Gastroesophageal sphincter (tissue), 4 donors: Measurements from ENCODE around the gene ADAR. TPM values are rescaled to one million over a fixed set of nuclear protein-coding genes. Genes with fewer than 3 reads are reported as not detected.

Source experiments
- ATAC-seq: fragments of 150-250 bp; one replicate; pipeline ENCODE4 v1.9.1; 2016; ENCODE audit warnings: mild to moderate bottlenecking, moderate library complexity
- H3K27ac ChIP-seq, 4 donors: fragments of 200-600 bp; sonication (generic) in 3 of 4; 1 replicate in 3 of 4; 2 replicates in 1 of 4; pipeline ENCODE4 v1.5.1; 2016 to 2019
- H3K27me3 ChIP-seq: fragments of 200-600 bp; sonication (generic); one replicate; pipeline ENCODE4 v1.5.1; 2019
- H3K36me3 ChIP-seq, 2 donors: fragments of 200-600 bp; sonication (generic); one replicate each; pipeline ENCODE4 v1.5.1; 2019; ENCODE audit warnings: control low read depth in 1 of 2
- H3K4me1 ChIP-seq, 3 donors: fragments of 200-600 bp; sonication (generic); 1 replicate in 2 of 3; 2 replicates in 1 of 3; pipeline ENCODE4 v1.5.1; 2016 to 2019; ENCODE audit warnings: control low read depth in 2 of 3
- H3K4me3 ChIP-seq, 2 donors: fragments of 200-600 bp; sonication (generic); one replicate each; pipeline ENCODE4 v1.5.1; 2019; ENCODE audit warnings: mild to moderate bottlenecking in 1 of 2, moderate library complexity in 1 of 2
- H3K9me3 ChIP-seq, 3 donors: fragments of 200-600 bp; sonication (generic); one replicate each; pipeline ENCODE4 v1.5.1; 2017 to 2019; ENCODE audit warnings: control low read depth in 2 of 3
- EP300 ChIP-seq: sonication (generic); formaldehyde crosslinking; IDR thresholded peaks from one replicate; pipeline ENCODE4 v1.6.1; 2017; ENCODE audit warnings: antibody characterized with exemption, mild to moderate bottlenecking
- POLR2A ChIP-seq, 2 donors: fragments of 450-650 bp; IDR thresholded peaks; one replicate each; pipeline ENCODE4 v1.6.1; 2017; ENCODE audit warnings: antibody characterized with exemption in 2 of 2, mild to moderate bottlenecking in 2 of 2, moderate library complexity in 1 of 2
- POLR2AphosphoS5 ChIP-seq: sonication (generic); formaldehyde crosslinking; IDR thresholded peaks from one replicate; pipeline ENCODE4 v1.6.1; 2017; ENCODE audit warnings: antibody characterized with exemption
- WGBS, 2 donors: methylation state at CpG; one replicate each; pipeline ENCODE4 v1.1.5; 2018; ENCODE audit warnings: low coverage in 1 of 2; 5-methylcytosine and 5-hydroxymethylcytosine counted together
- total RNA-seq, 4 donors: library from RNA; depleted of rRNA; stranded (reverse); fragments of >200 nt; gene quantifications; one replicate each; pipeline ENCODE4 v1.1.0, GENCODE V29; 2016
- TF ChIP-seq, protein P1 (sequence below), 4 experiments: fragments of 200-600 bp in 2 of 4; fragments of 450-650 bp in 2 of 4; sonication (generic) in 1 of 4; IDR thresholded peaks; one replicate each; pipeline ENCODE4 v1.5.1; 2017 to 2019; ENCODE audit warnings: antibody characterized with exemption in 4 of 4, mild to moderate bottlenecking in 2 of 4, moderate library complexity in 2 of 4

The ADAR gene
- total RNA-seq, 4 donors from 2014 or later = 71.0 to 108 (median 90.4) TPM

DNA sequence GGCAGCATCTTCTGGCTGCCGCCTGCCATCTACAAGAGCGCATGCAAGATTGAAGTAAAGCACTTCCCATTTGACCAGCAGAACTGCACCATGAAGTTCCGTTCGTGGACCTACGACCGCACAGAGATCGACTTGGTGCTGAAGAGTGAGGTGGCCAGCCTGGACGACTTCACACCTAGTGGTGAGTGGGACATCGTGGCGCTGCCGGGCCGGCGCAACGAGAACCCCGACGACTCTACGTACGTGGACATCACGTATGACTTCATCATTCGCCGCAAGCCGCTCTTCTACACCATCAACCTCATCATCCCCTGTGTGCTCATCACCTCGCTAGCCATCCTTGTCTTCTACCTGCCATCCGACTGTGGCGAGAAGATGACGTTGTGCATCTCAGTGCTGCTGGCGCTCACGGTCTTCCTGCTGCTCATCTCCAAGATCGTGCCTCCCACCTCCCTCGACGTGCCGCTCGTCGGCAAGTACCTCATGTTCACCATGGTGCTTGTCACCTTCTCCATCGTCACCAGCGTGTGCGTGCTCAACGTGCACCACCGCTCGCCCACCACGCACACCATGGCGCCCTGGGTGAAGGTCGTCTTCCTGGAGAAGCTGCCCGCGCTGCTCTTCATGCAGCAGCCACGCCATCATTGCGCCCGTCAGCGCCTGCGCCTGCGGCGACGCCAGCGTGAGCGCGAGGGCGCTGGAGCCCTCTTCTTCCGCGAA lies 36.6 kb downstream of the ADAR start:
- no peak for TF ChIP-seq POLR2AphosphoS5
- no peak for TF ChIP-seq POLR2A (IDR thresholded peaks at IDR 0.05)
- TF ChIP-seq, protein P1, sequence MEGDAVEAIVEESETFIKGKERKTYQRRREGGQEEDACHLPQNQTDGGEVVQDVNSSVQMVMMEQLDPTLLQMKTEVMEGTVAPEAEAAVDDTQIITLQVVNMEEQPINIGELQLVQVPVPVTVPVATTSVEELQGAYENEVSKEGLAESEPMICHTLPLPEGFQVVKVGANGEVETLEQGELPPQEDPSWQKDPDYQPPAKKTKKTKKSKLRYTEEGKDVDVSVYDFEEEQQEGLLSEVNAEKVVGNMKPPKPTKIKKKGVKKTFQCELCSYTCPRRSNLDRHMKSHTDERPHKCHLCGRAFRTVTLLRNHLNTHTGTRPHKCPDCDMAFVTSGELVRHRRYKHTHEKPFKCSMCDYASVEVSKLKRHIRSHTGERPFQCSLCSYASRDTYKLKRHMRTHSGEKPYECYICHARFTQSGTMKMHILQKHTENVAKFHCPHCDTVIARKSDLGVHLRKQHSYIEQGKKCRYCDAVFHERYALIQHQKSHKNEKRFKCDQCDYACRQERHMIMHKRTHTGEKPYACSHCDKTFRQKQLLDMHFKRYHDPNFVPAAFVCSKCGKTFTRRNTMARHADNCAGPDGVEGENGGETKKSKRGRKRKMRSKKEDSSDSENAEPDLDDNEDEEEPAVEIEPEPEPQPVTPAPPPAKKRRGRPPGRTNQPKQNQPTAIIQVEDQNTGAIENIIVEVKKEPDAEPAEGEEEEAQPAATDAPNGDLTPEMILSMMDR (IDR thresholded peaks at IDR 0.05) = no peak
- TF ChIP-seq EP300 = no peak
- Histone ChIP-seq H3K4me3 (no peak overlapping the region), H3K9me3 (no peaks in the 10 kb centered on the region), H3K36me3 (no peaks in the 10 kb centered on the region), H3K27ac (no peak overlapping the region), H3K27me3 (peaks cover 50% of the 10 kb centered on the region), H3K4me1 (peaks cover 0 to 13% (median 6%) of the 10 kb centered on the region in 3 donors)
- no peak for ATAC-seq
- WGBS, 2 donors = 90 to 95% methylated on average over 16 to 31 of the region's 59 CpGs

DNA sequence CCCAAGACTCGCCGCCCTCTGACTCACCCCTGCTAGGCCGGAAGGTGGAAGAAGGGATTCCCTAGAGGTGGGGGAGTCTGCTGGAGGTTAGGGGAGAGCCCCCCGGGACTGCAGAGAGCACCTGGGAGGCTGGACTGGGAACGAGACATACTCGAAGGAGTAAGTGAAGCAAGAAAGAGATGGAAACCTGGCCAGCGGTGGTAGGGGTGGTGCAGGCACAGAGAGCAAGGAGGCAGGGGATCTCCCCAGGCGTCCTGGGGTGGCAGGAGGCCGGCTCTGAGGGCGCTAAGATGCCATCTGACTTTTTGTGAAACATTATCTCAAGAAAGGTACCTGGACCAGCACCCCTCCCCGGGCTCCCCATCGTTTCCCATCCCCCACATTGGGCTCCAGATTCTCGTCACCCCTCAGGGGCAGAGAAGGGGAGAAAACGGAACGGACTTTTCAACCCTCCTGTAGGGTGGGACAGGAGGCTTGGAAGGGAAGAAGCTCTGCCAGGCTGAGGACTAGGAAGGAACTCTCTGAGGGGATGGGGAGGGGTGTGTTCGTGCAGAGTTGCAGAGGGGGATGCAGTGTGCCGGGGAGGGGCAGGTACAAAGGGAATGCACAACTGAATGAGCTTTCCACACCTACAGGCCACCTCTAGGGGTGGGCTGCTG lies 39.7 kb downstream of the ADAR start:
- 30 to 54% methylated on average over 4 to 6 of the region's 17 CpGs for WGBS, 2 donors
- Histone ChIP-seq H3K4me1 (peaks cover 0 to 13% (median 6%) of the 10 kb centered on the region in 3 donors), H3K36me3 (no peaks in the 10 kb centered on the region), H3K4me3 (peak overlapping the region in 1 of 2 donors; percentile 20), H3K9me3 (no peaks in the 10 kb centered on the region), H3K27me3 (peaks cover 50% of the 10 kb centered on the region), H3K27ac (no peak overlapping the region)
- ATAC-seq = peak; percentile 12
- TF ChIP-seq POLR2A (IDR thresholded peaks at IDR 0.05) (no peak), EP300 (no peak), POLR2AphosphoS5 (no peak)
- TF ChIP-seq, protein P1 (IDR thresholded peaks at IDR 0.05) = no peak

DNA sequence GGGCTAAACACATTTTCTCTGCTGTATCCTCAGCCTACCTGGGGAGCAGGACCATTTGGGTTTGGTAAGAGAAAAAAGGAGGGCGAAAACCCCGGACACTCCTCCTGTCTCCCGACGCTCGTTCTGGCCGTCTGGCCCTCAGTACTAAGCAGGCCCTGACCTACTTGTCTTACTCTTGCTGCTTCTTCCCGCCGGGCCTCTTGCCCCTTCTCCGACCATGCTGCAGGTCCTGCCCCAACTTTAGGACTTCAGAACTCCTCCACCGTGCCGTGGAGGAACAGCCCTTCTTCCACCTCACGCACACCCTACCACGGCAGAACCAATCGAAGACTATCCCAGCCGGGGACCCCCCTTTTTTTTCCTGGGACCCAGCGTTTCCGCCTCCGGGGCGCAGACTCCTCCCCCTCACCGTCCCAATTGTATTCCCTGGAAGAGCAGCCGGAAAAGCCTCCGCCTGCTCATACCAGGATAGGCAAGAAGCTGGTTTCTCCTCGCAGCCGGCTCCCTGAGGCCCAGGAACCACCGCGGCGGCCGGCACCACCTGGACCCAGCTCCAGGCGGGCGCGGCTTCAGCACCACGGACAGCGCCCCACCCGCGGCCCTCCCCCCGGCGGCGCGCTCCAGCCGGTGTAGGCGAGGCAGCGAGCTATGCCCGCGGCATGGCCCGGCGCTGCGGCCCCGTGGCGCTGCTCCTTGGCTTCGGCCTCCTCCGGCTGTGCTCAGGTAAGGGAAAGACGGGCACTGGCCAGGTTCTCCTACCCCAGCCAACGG lies 40.4 kb downstream of the ADAR start, which contains the start of gene CHRNB2:
Gene CHRNB2, plus strand, starts transcription at position 393 of the 771 bp plus-strand sequence. Its CDS starts 267 bp downstream, at position 660.
- TF ChIP-seq EP300 = no peak
- no peak for TF ChIP-seq POLR2A (IDR thresholded peaks at IDR 0.05)
- TF ChIP-seq, protein P1 (IDR thresholded peaks at IDR 0.05) = peak in 2 of 4 experiments; percentile 16 to 24
- TF ChIP-seq POLR2AphosphoS5 = no peak
- Histone ChIP-seq H3K4me3 (peak within 1 kb of the TSS in 1 of 2 donors; percentile 20), H3K36me3 (no peaks in the 10 kb centered on the region), H3K27ac (no peak within 1 kb of the TSS), H3K9me3 (no peaks in the 10 kb centered on the region), H3K4me1 (peaks cover 0 to 13% (median 6%) of the 10 kb centered on the region in 3 donors), H3K27me3 (peaks cover 48% of the 10 kb centered on the region)
- 3% methylated on average over 12 to 14 of the region's 53 CpGs for WGBS, 2 donors
- ATAC-seq = peak; percentile 90

DNA sequence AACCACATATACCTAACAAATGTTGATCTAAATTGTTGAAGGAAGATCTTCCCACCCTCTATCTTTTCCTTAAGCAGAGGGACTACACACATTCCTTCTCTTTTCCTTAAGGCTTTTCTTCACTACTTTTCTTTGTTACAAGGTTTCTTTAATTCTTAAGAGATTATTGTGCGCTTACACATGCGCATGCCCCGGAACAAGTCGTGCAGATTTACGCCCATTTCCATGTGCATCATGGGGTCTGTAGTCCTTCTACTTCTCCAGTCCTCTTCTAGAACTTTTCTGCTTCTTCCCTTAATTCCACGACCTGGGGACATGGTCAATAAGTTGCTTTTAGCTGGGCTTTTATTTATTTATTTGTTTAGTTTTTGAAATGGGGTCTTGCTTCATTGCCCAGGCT lies 42.1 kb downstream of the ADAR start:
- ATAC-seq = no peak
- TF ChIP-seq, protein P1 (IDR thresholded peaks at IDR 0.05) = no peak
- TF ChIP-seq POLR2A (IDR thresholded peaks at IDR 0.05) = no peak
- TF ChIP-seq EP300 = no peak
- TF ChIP-seq POLR2AphosphoS5 = no peak
- H3K9me3 ChIP-seq = no peaks in the 10 kb centered on the region
- no peaks in the 10 kb centered on the region for H3K36me3 ChIP-seq
- peaks cover 0 to 13% (median 6%) of the 10 kb centered on the region in 3 donors for H3K4me1 ChIP-seq
- no peak overlapping the region for H3K27ac ChIP-seq
- no peak overlapping the region for H3K4me3 ChIP-seq
- peaks cover 34% of the 10 kb centered on the region for H3K27me3 ChIP-seq
- 89 to 94% methylated on average over 6 of the region's 6 CpGs for WGBS, 2 donors
